NCI-H69 (cell line): Measurements from ENCODE around the gene BICC1.

ENCODE experiments used
- DNase-seq: peaks from one replicate; lab custom pipeline; 2025; lab: John Stamatoyannopoulos, UW

The BICC1 gene, protein sequence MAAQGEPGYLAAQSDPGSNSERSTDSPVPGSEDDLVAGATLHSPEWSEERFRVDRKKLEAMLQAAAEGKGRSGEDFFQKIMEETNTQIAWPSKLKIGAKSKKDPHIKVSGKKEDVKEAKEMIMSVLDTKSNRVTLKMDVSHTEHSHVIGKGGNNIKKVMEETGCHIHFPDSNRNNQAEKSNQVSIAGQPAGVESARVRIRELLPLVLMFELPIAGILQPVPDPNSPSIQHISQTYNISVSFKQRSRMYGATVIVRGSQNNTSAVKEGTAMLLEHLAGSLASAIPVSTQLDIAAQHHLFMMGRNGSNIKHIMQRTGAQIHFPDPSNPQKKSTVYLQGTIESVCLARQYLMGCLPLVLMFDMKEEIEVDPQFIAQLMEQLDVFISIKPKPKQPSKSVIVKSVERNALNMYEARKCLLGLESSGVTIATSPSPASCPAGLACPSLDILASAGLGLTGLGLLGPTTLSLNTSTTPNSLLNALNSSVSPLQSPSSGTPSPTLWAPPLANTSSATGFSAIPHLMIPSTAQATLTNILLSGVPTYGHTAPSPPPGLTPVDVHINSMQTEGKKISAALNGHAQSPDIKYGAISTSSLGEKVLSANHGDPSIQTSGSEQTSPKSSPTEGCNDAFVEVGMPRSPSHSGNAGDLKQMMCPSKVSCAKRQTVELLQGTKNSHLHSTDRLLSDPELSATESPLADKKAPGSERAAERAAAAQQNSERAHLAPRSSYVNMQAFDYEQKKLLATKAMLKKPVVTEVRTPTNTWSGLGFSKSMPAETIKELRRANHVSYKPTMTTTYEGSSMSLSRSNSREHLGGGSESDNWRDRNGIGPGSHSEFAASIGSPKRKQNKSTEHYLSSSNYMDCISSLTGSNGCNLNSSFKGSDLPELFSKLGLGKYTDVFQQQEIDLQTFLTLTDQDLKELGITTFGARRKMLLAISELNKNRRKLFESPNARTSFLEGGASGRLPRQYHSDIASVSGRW

DNA sequence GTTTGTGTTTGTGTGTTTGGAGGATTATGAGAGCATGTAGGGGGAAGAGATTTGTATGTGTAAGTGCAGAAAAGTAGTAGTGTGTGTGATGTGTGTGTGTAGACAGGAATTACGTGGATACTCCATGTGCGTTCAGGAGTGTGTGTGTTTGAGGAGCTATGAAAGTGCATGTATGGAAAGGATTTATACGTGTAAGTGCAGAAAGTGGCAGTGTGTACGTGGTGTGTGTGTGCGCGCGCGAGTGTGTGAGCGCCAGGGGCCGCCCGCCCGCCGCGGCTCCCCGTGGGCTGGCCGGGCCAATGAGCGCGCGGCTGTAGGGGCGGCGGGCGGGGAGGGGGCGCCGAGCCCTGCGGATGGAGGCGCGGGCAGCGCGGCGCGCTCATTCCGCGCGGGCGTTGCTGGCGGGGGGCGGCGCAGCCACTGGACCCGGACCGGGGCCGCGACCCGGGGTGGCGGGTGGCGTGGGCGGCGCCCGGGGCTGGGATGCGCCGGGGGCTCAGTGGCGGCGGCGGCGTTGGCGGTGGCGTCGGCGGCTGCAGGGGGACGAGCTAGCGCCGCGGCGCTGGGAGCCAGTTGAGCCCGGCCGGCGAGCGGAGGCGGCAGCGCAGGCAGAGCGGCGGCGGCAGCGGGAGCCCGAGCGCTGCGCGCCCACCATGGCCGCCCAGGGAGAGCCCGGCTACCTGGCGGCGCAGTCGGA, at the start of gene BICC1:
Gene BICC1 (plus strand): TSS at position 382 of the 697 bp plus-strand sequence. CDS start 272 bp downstream, at position 654.
- DNase-seq, result peak; percentile 80

DNA sequence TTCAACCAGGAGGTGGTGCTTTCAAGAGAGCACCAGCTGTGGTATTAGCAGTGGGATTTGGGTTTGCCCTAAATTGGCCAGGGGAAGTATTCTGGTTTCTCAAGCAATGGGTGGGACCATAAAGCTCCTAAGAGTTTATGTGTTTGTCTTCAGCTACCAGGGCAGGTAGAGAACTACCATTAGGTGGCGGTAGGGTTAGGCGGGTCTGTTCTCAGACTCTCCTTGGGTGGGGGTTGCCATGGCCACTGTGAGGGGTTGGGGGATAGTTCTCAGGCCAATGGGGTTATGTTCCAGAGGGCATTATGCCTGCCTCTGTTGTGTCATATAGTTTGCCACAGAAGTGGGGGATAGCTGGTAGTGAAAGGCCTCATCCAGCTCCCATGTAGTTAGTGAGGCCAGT, 47.7 kb upstream of the BICC1 start:
- DNase-seq, result no peak

DNA sequence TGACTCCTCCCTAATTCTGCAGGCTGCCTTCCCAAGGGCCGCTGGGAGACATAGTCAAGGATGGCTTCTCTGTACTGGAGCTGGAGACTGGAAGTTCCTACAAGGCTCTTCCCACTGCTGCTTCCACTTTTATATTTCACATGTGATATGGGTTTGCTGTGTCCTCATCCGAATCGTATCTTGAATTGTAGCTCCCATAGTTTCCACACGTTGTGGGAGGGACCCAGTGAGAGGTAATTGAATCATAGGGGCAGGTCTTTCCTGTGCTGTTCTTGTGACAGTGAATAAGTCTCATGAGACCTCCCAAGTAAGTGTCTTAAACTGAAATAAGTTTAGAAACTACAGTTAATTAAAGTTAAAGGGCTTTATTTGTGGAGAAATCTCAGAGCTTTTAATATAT, 47.0 kb upstream of the BICC1 start:
- DNase-seq, result no peak

DNA sequence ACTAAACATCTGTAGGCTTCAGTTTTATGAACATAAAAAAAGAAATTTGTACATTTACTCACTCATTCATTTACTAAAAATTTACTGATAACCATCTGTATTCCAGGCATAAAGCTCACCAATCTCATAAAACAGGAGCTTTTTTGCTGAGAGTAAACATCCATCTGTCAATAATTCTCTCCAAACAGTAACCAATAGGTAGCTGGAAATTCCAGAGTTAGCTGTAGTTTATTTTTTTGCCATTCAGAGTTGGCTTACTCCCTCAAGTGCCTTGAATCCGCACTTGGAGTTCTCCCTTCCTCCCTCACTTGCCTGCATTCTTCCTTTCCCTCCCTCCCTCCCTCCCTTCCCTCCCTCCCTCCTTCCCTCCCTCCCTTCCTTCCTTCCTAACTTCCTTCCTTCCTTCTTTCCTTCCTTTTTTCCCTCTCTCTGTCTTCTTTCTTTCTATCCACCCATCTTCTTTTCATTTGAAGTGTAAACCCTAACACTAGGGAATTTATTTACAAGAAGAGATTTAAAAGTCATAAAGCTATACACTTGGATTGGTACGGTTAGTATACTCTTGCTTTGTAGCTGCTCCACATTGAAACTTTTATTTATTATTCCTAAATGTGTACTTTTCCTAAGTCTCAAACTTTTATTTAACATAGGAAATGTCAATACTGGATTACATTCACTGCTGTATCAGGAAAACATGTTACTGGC, 44.6 kb upstream of the BICC1 start:
- DNase-seq, result no peak

DNA sequence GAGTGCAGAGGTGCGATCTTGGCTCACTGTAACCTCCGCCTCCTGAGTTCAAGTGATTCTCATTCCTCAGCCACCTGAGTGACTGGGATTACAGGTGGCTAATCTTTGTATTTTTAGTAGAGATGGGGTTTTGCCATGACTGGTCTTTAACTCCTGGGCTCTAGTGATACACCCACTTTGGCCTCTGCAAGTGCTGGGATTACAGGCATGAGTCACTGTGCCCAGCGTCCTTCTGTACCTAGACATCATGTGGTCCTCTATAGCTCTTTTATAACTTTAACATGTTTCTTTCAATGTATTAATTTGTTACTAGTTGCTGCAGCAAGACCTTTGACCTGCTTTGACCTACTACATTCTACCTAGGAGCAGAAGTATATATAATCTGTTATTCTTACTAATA, 38.7 kb upstream of the BICC1 start:
- no peak for DNase-seq

DNA sequence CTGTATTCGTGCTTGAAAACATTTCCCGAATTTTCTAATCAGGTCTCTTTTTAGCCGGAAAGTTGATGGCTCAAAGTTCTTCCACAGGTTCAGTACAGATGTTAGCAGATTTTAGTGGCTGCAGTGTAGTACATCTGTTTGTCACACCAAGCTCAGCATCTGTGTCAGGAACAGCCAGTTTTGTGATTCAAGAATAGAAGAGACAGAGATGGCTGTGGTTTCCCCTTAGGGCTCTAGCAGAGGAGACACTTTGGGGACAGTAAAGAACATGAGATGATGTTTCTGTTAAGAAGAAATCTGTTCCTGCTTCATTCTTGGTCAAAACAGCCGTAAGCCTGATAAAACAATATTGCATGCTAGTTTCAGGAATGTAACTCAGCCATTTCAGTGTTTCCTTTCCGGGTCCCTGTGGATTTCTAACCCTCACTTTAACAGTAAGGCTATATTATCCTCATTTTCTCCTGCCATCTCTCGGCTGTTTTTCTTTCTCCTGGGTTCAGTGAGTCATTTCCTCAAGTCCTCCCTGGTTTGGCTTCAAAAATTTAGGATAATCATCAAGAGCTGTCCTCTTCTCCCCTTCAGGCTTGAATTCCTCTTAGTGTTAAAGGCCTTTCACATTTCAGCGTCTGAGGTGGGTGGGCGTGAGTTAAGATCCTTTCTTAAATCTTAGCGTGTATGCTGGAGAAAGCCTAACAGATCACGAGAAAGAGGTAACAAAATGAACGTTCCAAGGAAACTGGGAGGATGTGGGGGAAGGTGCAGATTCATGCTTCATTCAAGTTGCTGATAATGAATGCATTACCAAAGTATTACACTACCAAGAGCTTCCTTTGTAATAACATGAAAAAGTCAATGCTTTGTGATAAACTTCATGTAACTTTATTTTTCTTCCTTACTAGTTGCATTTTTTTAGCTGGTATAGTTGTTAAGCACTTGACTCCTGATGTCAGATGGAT, 37.1 kb upstream of the BICC1 start:
- no peak for DNase-seq

DNA sequence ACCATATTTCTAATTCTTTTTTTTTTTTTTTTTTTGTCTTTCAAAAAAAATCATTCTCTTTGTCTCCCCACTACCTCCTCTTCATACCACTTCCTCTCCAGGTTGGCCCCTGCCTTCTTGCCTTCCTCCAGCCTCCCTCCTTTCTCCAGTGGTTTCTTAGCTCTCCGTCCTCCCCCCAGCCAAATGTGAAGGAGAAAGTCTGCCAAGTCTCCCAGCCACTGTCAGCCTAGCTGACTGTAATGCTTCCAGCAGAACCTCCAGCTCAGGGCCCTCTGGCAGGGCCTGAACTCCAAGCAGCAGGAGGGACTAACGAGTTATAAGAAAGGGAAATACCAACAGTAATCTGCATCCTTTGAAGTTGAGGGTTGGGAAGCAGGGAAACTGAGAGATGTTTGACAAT, 35.5 kb upstream of the BICC1 start:
- peak; percentile 1 for DNase-seq

DNA sequence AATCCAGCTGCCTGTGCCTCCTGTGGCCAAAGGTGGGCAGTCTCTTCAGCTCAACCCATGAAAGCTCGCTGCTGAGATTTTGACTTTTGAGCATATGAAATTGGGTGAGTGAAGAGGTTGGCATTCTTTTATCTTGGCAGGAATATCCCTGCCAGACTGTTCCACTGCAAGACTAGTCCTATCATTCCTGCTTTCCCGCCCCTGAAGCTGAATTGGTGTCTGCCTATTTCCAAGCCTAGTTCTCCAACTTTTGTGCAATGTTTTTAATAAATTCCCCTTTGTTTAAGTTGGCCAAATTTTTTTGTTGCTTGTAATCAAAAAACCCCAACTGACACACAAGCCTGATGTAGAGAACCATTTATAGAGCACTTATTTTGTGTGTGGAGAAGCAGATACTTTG, 34.8 kb upstream of the BICC1 start:
- DNase-seq, result no peak

DNA sequence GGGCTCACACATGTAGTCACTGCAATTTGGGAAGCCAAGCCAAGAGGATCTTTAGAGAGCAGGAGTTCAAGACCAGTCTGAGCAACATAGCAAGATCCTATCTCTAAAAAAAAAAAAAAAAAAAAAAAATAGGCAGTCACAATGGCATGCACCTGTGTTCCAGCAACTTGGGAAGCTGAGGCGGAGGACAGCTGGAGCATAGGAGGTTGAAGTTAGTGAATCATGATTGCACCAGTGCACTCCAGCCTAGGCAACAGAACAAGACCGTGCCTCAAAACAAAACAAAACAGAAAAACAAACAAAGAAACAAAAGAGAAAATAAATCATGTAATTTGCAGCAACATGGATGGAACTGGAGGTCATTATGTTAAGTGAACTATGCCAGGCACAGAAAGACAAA, 33.6 kb upstream of the BICC1 start:
- peak; percentile 28 for DNase-seq

DNA sequence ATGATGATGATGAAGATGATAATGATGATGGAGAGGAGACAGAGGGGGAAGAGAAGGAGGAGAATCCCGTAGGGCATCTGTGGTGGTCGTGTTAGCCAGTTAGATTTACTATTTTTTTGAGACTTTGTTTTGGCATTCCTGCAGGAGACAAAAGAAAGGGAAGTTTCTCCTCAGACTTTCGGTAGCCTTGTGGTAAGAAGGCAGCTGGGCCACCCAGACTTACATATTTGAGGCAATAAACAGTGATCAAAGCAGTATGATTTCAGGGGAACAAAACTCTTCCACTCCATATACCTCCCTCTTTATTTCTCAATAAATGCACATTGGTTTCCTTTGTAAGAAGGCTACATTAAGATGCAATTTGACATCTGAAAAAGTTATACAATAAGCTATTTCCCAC, 32.4 kb upstream of the BICC1 start:
- no peak for DNase-seq

DNA sequence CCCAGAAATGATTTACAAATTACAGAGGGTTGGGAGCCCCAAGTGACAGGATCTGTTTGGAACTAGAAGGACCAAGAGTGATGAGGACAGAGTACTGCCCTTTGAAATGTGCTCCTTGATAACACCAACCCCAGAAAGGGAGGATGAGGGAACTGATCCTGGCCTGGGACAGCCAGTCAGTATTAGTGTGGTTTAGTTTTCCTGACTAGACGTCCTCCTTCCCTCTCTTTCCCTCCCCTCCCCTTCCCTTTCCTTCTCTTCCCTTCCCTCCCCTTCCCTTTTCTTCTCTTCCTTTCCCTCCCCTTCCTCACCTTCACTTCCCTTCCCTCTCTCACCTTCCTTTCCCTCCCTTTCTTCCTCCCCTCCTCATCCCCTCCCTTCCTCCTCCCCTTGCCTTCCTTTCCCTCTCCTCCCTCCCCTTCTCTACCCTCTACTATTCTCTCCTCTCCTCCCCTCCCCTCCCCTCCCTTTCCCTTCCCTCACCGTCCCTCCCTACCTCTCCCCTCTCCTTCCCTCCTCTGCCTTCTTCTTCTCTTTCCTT, 31.0 kb upstream of the BICC1 start:
- peak; percentile 15 for DNase-seq

DNA sequence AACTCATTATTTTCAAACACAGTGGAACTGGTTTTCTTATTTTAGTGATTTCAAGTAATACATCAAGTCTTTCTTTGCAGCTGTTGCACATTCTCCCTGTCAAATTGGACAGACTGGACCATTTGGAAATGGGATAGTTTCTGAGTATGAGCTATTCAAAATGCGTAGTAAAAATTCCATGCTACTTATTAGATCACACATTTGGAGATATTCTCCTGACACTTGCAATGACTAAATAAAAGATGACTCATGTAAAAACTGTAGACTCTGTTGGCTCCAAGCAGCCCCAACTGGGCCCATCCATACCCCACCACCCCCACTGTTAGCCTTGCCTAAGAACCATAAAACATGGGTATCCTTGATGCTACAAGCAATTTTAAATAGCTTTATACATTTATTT, 25.9 kb upstream of the BICC1 start:
- DNase-seq, result no peak

DNA sequence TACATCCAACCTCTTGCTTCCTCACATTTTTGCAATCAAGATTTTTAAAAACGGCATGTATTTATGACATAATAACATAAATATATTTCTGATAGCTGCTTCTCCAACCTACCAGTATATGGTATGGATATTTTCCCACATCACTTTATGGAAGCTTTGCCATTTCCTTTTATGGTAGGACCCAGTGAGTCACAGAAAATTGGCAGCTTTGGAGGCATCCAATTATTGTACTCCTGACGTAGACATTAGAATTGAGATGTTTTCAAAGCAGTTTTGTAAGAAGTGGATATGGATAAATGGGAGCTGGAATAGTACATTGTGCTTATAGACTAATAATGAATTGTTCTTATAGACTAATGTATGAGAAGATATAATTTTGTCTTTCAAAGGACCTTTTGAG, 23.8 kb upstream of the BICC1 start:
- peak; percentile 60 for DNase-seq

DNA sequence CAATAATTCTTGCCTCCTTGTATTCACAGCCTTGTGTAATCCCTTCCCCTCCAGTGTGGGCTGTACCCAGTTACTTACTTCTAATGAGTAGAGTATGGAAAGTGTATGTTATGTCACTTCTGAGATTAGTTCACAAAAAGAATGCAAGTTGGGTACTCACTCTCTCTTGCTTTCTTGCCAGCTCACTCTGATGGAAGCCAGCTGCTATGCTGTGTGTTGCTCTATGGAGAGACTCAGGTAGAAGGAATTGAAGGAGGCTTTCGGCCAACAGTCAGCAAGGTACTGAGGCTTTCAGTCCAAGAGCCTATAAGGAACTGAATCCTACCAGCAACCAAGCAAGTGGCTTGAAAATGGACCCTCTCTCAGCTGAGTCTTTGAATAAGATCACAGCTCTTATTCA, 9.7 kb upstream of the BICC1 start:
- no peak for DNase-seq

DNA sequence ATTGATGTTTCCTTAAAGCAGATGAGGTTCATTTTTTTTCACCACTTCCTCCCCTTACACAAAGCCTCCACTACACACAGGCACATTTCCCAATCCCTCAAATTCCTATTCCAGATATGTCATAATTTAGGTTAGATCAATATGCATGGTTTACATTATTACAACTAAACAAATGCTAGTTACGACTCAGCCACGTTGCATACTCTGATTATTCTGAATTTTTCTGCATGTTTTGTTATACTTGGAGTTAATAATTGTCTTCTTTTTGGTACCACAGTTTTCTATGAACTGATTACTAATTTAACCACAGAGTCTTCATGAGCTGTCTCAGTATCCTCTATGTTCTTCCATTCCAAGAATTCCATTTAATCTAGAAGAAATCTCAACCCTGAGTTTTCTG, 4.4 kb upstream of the BICC1 start:
- DNase-seq, result no peak

DNA sequence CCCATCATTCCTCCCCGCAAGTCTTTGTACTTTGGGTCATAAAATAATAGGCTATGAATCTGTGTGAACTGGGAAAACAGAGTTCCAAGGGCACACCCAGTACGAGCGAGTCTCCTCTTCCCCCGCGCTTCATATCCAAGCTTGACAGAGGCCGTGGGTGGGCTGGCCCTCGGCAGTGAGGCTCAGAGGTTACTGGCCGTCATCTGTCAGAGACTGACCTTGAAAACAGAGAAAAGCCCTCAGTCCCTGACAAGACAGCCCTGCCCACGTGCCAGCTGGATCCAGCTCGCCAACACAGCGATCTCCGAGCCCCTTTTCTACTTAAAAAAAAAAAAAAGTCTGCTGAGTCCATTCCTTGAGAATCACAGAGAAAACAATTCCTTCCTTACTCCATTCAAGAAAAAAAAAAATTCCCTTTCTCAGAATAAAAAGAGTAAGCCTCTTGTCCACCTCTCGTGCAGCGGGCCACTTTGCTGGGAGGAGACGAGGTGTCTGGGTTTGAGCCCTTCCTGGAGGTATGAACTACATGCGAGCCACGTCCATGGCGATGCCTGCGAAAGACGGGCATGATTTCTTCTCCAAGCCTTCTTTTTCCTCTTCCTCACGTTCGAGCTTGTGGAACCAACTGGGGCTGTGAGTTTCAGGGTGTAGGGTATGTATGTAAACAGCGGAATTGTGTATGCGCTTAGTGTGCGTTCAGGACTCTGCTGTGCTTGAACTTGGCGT, 744 bp upstream of the BICC1 start:
- DNase-seq, result peak; percentile 52

DNA sequence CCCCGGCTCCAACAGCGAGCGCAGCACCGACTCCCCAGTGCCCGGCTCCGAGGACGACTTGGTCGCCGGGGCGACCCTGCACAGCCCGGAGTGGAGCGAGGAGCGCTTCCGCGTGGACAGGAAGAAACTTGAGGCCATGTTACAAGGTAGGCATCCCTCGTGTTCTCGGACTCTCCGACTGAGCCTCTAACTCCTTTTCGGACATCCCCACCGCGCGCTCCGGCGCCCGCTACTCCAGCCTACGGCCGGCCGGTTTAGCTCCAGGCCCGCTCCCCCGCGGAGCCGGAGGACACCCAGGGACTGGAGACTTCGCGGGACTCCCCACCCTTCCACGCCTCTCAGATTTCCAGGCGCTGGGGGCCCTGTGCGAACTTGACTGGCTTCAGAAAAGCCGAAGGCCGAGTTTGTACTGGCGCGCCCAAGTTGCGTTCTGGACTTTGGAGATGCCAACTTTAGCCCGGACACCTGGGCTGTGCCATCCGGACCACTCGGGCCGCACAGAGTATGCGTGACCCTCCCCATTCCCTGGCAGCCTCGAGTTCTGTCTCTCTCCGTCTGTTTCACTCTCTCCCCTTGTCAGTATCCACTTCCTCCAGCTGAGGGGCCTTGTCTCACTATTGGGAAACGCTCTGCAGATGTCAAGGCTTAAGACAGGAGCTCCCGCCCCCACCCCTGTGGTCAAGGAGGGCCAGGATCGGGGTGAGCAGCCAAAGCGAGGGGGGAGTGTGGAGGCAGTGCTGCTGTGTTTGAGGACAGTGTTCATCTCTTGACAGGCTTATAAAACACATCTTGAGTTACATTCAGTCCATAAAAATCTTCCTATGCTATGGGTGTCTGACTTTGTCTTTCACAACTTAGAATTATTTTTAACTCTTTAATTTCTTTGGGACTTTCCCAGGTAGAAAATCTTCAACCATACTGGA, 777 bp downstream of the BICC1 start:
- DNase-seq, result peak; percentile 75

DNA sequence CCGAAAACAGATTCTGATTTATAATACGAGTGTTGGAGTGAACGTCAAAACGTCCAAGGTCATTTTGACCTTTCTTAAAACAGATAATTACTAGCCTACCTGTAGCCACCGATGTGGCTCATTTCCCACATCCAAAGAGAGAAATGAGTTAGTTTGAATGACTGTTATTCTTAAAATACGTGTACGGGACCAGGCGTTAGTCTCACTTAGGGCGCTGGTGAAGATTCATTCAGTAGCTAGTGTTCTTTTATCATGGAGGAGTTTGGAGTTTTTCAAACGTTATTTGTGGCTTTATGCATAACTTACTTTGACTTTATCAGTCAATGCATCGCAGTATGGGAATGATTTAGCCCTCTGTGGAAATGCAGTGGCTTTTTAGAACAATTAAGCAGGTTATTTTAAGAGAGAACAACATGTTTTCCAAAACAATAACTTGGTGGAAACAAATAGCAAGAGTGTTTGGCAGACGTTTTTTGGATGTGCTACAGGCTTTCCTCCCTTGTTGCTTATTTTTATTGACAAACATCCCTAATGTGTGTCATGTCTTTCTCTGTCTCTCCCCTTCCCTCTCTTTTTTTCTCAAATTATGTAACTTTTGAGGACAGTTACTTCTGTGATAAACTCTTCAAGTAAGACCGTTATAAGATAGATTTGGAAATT, 1.6 kb downstream of the BICC1 start:
- DNase-seq, result peak; percentile 43
